PFSK-1 (cell line): ENCODE measurements around the gene ZIK1.

ENCODE experiments used
- FOXP2 ChIP-seq: optimal IDR thresholded peaks from 2 replicates; pipeline ENCODE3; 2011; ENCODE audit warnings: borderline replicate concordance, control low read depth, inconsistent platforms; ENCODE audit not compliant: insufficient read depth; ENCODE audit errors: extremely low read length, extremely low read depth
- POLR2AphosphoS5 ChIP-seq: IDR thresholded peaks from 2 replicates; pipeline ENCODE4 v1.6.1; 2012; ENCODE audit warnings: low read depth, mild to moderate bottlenecking, control low read depth, low read length, moderate library complexity
- SIN3A ChIP-seq: IDR thresholded peaks from 2 replicates; pipeline ENCODE4 v1.6.1; 2012; ENCODE audit warnings: mild to moderate bottlenecking, low read length, moderate library complexity, borderline replicate concordance; ENCODE audit not compliant: insufficient read depth
- TAF1 ChIP-seq: IDR thresholded peaks from 2 replicates; pipeline ENCODE4 v1.6.1; 2012; ENCODE audit warnings: low read length, control low read depth, borderline replicate concordance; ENCODE audit not compliant: insufficient read depth
- TF ChIP-seq, protein P1 (sequence below), 2 experiments: IDR thresholded peaks; 2 replicates each; pipeline versions ENCODE4 v1.6.1 to v1.8.0; 2011 to 2012; ENCODE audit warnings: low read depth in 2 of 2, low read length in 2 of 2, control low read depth in 1 of 2, inconsistent platforms in 1 of 2, mild to moderate bottlenecking in 1 of 2, moderate library complexity in 1 of 2; ENCODE audit not compliant: insufficient read depth in 1 of 2

DNA sequence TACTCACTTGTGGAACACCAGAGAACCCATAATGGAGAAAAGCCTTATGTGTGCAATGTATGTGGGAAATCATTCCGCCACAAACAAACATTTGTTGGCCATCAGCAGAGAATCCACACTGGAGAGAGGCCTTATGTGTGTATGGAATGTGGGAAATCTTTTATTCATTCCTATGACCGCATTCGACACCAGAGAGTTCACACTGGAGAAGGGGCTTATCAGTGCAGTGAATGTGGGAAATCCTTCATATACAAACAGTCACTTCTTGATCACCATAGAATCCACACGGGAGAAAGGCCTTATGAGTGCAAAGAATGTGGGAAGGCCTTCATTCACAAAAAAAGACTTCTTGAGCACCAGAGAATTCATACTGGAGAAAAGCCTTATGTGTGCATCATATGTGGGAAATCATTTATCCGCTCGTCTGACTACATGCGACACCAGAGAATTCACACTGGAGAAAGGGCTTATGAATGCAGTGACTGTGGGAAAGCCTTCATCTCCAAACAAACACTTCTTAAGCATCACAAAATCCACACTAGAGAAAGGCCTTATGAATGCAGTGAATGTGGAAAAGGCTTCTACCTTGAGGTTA lies 45.9 kb upstream of the ZIK1 start:
- TF ChIP-seq, protein P1, sequence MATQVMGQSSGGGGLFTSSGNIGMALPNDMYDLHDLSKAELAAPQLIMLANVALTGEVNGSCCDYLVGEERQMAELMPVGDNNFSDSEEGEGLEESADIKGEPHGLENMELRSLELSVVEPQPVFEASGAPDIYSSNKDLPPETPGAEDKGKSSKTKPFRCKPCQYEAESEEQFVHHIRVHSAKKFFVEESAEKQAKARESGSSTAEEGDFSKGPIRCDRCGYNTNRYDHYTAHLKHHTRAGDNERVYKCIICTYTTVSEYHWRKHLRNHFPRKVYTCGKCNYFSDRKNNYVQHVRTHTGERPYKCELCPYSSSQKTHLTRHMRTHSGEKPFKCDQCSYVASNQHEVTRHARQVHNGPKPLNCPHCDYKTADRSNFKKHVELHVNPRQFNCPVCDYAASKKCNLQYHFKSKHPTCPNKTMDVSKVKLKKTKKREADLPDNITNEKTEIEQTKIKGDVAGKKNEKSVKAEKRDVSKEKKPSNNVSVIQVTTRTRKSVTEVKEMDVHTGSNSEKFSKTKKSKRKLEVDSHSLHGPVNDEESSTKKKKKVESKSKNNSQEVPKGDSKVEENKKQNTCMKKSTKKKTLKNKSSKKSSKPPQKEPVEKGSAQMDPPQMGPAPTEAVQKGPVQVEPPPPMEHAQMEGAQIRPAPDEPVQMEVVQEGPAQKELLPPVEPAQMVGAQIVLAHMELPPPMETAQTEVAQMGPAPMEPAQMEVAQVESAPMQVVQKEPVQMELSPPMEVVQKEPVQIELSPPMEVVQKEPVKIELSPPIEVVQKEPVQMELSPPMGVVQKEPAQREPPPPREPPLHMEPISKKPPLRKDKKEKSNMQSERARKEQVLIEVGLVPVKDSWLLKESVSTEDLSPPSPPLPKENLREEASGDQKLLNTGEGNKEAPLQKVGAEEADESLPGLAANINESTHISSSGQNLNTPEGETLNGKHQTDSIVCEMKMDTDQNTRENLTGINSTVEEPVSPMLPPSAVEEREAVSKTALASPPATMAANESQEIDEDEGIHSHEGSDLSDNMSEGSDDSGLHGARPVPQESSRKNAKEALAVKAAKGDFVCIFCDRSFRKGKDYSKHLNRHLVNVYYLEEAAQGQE (IDR thresholded peaks at IDR 0.05; ENCODE audit: insufficient read depth in 1 of 2, low read depth in 2 of 2, low read length in 2 of 2) = no peak
- TF ChIP-seq TAF1 (no peak), SIN3A (no peak), POLR2AphosphoS5 (no peak), FOXP2 (no peak)
